NCI-H2081 (cell line): ENCODE data around the gene SLC22A23.

Source experiments
- DNase-seq, 2 experiments: peaks; one replicate each; lab custom pipeline; 2025; lab: John Stamatoyannopoulos, UW

The SLC22A23 gene

GRCh38 chr6:3473773-3474172, 16.9 kb upstream of the SLC22A23 start:
- peak in 1 of 2 experiments; percentile 10 for DNase-seq

DNA sequence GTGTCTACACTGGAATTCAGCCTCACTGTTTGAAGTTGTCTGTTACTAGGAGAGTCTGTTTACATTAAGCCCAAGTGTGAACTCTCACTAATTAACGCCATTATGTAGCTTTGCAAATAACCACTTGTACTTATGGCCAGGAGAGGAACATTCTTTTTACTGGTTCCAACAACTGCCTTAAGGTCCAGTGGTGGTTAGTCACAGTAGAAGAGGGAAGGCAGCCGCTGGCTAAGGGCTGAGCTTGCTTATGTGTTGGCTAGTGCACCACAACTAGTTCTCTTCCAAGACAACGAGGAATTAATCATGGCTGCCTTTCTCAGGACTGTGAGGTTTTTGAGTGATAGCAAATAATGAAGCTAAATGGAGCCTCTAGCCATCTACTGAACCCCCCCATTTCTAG, 14.9 kb upstream of the SLC22A23 start:
- peak in 1 of 2 experiments; percentile 68 for DNase-seq

- peak in 1 of 2 experiments; percentile 68 for DNase-seq
Observed at GRCh38 chr6:3471286-3471685, 14.4 kb upstream of the SLC22A23 start.

DNA sequence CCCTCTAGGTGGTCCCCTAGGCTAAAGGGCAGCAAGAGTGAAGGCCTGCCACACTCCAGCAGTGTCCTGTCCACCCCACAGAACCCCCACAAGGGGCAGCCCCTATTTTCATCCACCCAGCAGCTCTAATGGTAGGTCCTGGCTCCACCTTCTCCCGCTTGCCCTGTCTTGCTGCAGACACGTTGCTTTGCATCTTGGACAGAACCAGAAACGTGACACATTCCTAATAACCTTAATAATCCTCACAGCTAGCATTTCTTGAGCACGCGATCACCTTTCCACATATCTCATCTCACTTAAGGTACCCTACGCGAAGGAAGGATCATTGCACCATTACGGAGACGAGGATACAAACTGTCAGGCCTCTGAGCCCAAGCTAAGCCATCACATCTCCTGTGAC, 11.7 kb upstream of the SLC22A23 start:
- no peak for DNase-seq

- DNase-seq = no peak
Observed at GRCh38 chr6:3467996-3468395, 11.1 kb upstream of the SLC22A23 start.

GRCh38 chr6:3466488-3467219, 9.8 kb upstream of the SLC22A23 start:
- no peak for DNase-seq

DNA sequence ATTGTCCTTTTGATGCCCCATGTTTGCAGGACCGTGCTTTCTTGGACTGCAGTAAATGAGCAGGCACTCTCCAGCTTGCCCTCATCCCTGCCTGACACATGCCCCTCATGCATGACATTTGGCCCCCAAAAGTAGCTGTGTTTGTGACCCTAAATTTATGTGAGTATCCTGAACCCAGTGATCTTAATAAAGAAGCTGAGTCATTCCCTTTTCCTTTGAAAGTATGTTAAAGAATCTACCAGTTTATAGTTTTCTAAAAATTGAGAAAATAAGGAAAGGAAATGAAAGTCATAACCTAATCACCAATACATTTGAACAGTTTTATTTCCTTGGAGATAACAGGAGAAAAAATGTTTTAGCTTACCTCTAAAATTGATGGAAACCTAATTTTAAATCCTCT, 3.4 kb upstream of the SLC22A23 start:
- no peak for DNase-seq

DNA sequence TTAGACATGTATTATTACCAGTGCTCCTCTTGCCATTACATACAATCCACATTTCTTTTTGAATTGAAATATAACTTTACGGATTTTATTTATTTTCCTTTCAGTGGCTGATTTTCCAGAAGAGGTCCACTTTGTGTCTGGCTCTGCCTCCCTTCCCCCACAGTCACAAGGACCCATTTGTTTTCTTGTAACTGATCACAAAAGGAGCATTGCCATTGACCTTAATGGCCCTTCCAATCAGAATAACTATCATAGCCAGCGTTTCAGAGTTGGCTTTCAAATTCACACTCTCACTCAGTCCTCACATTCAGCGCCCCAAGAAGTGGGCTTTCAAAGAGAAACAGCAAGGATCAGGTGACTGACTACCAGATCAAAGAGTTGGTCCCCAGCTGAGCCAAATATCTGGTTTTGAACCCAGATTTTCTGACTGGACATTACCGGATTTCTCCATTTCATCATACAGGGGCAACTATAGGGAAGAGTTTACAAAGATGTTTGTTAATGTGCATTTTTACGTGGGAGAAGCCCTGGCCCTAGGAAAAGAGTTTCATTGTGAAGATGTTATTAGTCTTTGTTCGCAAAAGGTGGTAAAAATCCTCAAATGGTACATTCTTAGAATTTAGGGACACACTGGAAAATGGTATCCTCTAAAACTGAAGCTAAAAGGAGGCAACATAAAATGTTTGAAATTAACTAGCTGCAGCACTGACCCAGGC, 2.0 kb upstream of the SLC22A23 start:
- DNase-seq = no peak

GRCh38 chr6:3457710-3458602, 1.1 kb upstream of the SLC22A23 start:
- peak; percentile 70 to 80 for DNase-seq

DNA sequence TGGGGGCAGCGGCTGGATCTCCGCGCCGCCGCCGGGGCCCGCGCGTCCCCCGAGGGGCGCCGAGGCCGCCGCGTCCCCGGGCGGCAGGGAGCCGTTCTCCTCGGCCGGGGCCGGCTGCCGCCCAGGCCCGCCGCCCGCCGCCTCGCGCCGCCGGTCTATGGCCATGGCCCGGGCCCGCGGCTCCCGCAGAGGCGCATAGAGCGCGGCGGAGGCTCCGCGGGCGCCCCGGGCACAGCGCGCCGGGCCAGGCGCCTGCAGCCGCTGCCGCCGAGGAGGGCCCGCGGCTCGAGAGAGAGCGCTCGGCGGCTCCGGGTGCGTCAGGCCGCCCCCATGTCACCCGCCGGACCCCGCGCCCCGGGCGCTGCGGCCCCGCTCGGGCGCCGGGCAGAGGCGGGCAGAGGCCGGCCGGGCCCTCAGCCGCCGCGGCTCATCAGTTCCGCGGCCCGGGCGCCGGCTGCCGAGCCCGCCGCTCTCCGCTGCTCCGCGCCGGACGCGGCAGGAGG, 404 bp downstream of the SLC22A23 start:
- DNase-seq = no peak

DNA sequence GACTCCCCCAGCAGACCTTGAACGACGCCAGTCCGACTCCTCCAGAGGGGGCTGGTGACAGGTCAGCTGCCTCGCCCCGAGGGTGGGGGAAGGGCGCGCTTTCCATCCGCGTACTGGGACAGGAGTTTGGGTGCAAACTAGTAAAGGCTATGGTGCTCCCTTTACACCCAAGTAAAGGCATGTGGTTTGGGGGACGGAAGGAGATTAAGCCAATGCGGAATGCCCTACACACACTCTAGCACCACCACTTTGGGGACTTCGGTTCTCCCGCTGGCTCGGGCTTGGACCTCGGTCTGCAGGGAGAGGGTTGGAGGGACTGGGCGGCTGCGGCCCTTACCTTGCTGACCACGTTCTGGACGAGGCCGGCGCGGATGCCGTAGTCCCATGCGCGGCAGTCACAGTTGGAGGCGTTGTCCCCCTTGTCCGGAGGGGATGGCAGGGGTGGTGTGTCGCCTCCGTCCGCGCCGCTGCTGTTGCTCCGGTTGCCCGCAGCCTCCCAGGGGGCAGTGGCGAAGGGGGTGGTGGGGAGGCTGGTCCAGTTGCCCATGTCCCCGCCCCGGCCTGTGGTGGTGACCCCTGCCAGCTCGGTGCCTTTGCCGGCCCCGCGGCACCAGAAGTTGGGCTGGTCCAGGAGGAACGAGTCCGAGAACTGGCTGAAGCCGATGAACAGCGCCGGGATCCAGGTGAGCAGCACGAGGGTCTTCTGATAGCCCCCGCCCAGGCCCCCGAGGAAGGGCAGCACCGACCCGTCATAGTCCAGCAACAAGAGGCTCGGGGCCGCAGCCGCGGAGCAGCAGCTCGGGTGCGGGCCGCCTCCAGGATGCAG, 1.1 kb downstream of the SLC22A23 start:
- DNase-seq = no peak

- DNase-seq = no peak
Observed at GRCh38 chr6:3455147-3455568, 1.7 kb downstream of the SLC22A23 start.

DNA sequence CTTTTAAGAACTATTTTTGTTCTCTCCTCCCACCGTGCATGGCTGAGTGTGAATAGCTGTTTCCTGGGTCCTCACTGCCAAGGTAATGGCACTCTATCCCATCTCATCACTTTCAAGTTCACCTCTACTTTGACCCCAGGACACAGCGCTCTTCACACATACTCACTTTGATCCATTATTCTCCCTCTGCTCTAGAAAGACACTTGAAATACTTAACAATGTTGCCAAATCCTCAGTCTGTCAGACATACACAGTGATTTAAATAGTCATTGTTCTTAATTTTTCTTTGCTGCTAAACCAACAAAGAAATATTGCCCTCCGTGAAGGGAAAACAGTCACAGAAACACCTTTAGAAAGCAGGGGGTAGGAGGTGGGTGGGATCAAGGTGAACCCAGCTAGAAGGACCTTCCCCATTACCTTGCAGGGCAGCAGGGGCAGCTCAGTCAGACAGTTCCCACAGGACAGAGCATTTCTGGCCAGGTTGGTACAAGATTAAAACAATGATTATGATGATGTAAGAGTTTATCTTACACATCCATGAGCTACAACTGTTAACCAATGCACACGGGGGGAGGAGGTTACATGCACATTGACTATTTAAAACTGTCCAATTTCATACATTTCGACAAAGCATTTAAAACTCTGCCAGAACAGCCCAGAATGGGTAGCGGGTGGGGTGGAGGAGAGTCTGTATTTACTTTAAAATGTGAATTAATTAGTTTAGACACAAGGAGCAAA, 2.4 kb downstream of the SLC22A23 start:
- no peak for DNase-seq

DNA sequence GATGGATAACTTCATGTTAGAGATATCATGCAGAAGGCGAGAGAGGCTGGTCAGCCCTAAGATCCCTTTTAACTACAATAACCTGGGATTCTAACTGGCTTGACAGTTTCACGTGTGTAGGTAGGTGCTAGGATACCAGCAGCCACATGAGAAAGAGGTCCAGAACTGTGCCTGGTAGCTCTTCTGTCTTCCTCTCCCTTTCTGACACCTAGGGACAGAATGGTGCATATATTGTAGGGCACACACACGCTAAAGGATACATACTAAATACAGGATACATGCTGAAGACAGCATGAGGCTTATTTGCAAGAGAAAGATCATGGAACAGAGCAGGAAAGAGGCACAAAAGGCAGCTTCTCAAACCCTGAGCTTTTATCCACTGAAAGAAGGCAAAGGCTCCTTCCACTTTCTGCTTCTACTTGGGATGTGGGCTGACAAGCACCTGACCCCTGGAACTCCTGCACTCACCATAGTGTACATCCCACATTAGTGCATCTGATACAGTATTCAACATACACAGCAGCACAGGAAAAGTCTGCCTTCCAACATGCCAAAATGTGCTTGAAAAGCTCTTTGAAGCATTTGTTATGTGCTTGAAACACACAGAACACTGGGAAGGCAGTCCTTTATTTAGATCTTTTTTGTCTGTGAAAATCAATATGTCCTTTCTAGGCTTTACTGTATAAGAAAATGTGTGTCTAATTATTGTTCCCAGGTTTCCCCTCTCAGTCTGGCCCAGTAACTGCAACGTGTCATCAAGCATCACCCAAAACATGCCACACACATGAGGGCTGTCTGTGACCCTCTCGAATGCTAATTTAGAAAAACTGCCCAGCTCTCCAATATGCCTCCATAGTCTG, 3.2 kb downstream of the SLC22A23 start:
- no peak for DNase-seq

DNA sequence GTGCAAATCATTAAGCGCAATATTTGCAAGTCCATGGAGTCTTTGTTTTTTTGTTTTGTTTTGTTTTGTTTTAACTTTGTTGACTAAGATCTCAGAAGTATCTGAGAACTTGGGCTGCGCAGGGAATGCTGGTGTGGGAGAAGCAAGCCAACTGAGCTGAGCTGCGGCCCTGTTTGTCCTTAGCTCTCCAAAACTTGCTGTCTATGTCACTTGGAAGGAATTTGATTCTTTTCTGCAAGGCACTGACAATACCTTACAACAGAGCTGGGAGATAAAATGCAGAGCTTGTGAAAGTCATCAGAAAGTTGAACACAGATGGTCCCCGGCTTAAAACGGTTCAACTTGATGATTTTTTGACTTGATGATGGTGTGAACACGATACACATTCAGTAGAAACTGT, 5.4 kb downstream of the SLC22A23 start:
- DNase-seq = no peak

GRCh38 chr6:3450888-3451287, 6.0 kb downstream of the SLC22A23 start:
- no peak for DNase-seq

GRCh38 chr6:3449750-3450305, 7.0 kb downstream of the SLC22A23 start:
- no peak for DNase-seq

DNA sequence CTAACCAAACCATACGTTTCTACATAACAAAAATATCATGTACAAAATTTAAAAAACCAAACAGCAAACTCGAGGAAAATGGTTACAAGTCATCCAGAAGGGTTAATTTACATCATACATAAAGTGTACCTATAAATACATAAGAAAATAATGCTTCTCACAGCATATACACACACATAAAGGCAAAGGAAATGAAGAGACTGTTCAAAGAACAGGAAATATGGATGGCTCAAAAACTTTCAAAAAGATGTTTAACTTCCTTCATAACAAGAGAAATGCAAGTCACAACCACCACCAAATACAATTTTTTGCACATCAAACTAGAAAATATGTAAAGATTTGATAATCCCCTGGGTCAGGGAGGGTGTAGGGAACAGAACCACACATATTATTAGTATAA, 7.5 kb downstream of the SLC22A23 start:
- no peak for DNase-seq

- no peak for DNase-seq
Observed at GRCh38 chr6:3447005-3447404, 9.8 kb downstream of the SLC22A23 start.
